Breast epithelium (tissue), 4 donors: ENCODE data around the gene SPAST. TPM values are rescaled to one million over a fixed set of nuclear protein-coding genes. Genes with fewer than 3 reads are reported as not detected.
"Not testable (repeated sequence)": the region's sequence is repeated elsewhere in the genome, so short reads cannot be mapped to it uniquely, and the experiment has no call there.

Experiments
- DNase-seq, 2 donors: peaks; one replicate each; pipeline ENCODE4 v3.0.0-alpha.2; 2019; ENCODE audit warnings: low spot score in 2 of 2
- H3K27ac ChIP-seq, 2 donors: fragments of 200-600 bp; sonication (generic) in 1 of 2; one replicate each; pipeline ENCODE4 v1.5.1; 2016 to 2019; ENCODE audit warnings: mild to moderate bottlenecking in 1 of 2
- H3K27me3 ChIP-seq, 2 donors: fragments of 200-600 bp; sonication (generic) in 1 of 2; one replicate each; pipeline versions ENCODE4 v1.5.1 to v1.6.0; 2017 to 2019; ENCODE audit warnings: control low read depth in 1 of 2, mild to moderate bottlenecking in 1 of 2
- H3K36me3 ChIP-seq: fragments of 200-600 bp; one replicate; pipeline ENCODE4 v1.5.1; 2019
- H3K4me1 ChIP-seq, 2 donors: fragments of 200-600 bp; sonication (generic); one replicate each; pipeline ENCODE4 v1.5.1; 2016 to 2019; ENCODE audit warnings: control low read depth in 1 of 2
- H3K4me3 ChIP-seq, 3 donors: fragments of 200-600 bp; sonication (generic); 1 replicate in 2 of 3; 2 replicates in 1 of 3; pipeline ENCODE4 v1.5.1; 2016 to 2019; ENCODE audit warnings: mild to moderate bottlenecking in 3 of 3, moderate library complexity in 2 of 3
- H3K9me3 ChIP-seq, 2 donors: fragments of 200-600 bp; sonication (generic) in 1 of 2; one replicate each; pipeline ENCODE4 v1.5.1; 2016 to 2019; ENCODE audit warnings: control low read depth in 1 of 2
- POLR2A ChIP-seq: fragments of 450-650 bp; IDR thresholded peaks from one replicate; pipeline ENCODE4 v1.6.1; 2016; ENCODE audit warnings: antibody characterized with exemption, mild to moderate bottlenecking, moderate library complexity
- POLR2AphosphoS5 ChIP-seq, 3 donors: sonication (generic); formaldehyde crosslinking; IDR thresholded peaks; one replicate each; pipeline ENCODE4 v1.6.1; 2017; ENCODE audit warnings: antibody characterized with exemption in 3 of 3
- intact Hi-C: fragments of 100-400 bp; cut with DNase I; formaldehyde crosslinking; loops from one replicate; pipeline ENCODE4 v1.15.1; 2023; ENCODE audit warnings: low total_unique reads
- total RNA-seq, 3 donors: library from RNA; depleted of rRNA; stranded (reverse); fragments of >200 nt; gene quantifications; one replicate each; pipeline ENCODE4 v1.1.0, GENCODE V29; 2016
- TF ChIP-seq, protein P1 (sequence below), 3 donors: fragments of 450-650 bp; IDR thresholded peaks; one replicate each; pipeline ENCODE4 v1.5.1; 2016 to 2017; ENCODE audit warnings: antibody characterized with exemption in 3 of 3, mild to moderate bottlenecking in 3 of 3, moderate library complexity in 3 of 3

The SPAST gene
- total RNA-seq, 3 donors from 2014 or later, result 16.3 to 30.9 (median 21.3) TPM

GRCh38 chr2:32051836-32052439, 11.4 kb upstream of the SPAST start:
- TF ChIP-seq POLR2A (no peak), POLR2AphosphoS5 (IDR thresholded peaks at IDR 0.05) (no peak)
- TF ChIP-seq, protein P1, sequence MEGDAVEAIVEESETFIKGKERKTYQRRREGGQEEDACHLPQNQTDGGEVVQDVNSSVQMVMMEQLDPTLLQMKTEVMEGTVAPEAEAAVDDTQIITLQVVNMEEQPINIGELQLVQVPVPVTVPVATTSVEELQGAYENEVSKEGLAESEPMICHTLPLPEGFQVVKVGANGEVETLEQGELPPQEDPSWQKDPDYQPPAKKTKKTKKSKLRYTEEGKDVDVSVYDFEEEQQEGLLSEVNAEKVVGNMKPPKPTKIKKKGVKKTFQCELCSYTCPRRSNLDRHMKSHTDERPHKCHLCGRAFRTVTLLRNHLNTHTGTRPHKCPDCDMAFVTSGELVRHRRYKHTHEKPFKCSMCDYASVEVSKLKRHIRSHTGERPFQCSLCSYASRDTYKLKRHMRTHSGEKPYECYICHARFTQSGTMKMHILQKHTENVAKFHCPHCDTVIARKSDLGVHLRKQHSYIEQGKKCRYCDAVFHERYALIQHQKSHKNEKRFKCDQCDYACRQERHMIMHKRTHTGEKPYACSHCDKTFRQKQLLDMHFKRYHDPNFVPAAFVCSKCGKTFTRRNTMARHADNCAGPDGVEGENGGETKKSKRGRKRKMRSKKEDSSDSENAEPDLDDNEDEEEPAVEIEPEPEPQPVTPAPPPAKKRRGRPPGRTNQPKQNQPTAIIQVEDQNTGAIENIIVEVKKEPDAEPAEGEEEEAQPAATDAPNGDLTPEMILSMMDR (IDR thresholded peaks at IDR 0.05), result no peak
- no peak for DNase-seq
- Histone ChIP-seq H3K27me3 (no peaks in the 10 kb centered on the region), H3K4me3 (no peak overlapping the region), H3K4me1 (no peaks in the 10 kb centered on the region), H3K9me3 (no peaks in the 10 kb centered on the region), H3K27ac (no peak overlapping the region), H3K36me3 (no peaks in the 10 kb centered on the region)
- intact Hi-C loops, result no loop called here

DNA sequence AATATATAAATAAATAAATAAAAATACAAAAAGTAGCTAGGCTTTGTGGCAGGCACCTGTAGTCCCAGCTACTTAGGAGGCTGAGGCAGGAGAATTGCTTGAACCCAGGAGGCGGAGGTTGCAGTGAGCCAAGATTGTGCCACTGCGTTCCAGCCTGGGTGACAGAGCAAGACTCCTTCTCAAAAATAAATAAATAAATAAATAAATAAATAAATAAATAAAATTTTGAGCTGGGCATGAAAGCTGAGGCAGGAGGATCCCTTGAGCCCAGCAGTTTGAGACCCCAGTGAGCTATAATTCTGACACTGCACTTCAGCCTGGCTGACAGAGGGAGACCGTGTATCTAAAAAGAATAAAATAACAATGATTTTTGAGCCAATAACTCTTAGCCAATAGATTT, 8.8 kb upstream of the SPAST start:
- DNase-seq, H3K27ac ChIP-seq, H3K4me3 ChIP-seq, H3K4me1 ChIP-seq, H3K27me3 ChIP-seq, intact Hi-C loops, H3K36me3 ChIP-seq, H3K9me3 ChIP-seq: not testable (repeated sequence)

DNA sequence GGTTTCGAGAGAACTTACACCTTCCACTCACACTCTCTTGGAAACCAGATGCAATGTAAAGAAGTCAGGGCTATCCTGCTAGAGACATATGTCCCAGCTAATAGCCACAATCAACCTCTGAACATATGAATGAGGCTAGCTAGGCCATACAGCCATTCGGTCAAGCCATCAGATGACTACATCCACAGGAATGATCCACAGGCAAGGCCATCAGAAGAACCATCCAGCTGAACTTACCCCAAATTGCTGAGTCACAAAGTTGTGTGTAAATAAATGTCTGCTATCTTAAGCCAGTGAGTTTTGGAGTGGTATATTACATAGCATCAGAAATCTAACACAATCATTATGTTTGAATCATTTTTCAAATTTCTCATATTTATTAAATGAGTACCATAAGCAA, 5.2 kb upstream of the SPAST start:
- TF ChIP-seq, protein P1 (IDR thresholded peaks at IDR 0.05), result no peak
- TF ChIP-seq POLR2A, result no peak
- TF ChIP-seq POLR2AphosphoS5 (IDR thresholded peaks at IDR 0.05), result no peak
- intact Hi-C loops, result no loop called here
- no peak overlapping the region for H3K4me3 ChIP-seq
- no peaks in the 10 kb centered on the region for H3K4me1 ChIP-seq
- no peaks in the 10 kb centered on the region for H3K9me3 ChIP-seq
- DNase-seq, result no peak
- H3K36me3 ChIP-seq, result no peaks in the 10 kb centered on the region
- H3K27me3 ChIP-seq, result no peaks in the 10 kb centered on the region
- H3K27ac ChIP-seq, result no peak overlapping the region

GRCh38 chr2:32060266-32060665, 3.1 kb upstream of the SPAST start:
- Histone ChIP-seq H3K4me3 (no peak overlapping the region), H3K9me3 (no peaks in the 10 kb centered on the region), H3K27me3 (no peaks in the 10 kb centered on the region), H3K27ac (no peak overlapping the region), H3K36me3 (no peaks in the 10 kb centered on the region), H3K4me1 (no peaks in the 10 kb centered on the region)
- intact Hi-C loops, result no loop called here
- TF ChIP-seq, protein P1 (IDR thresholded peaks at IDR 0.05), result no peak
- TF ChIP-seq POLR2A, result no peak
- TF ChIP-seq POLR2AphosphoS5 (IDR thresholded peaks at IDR 0.05), result no peak
- DNase-seq, result no peak

GRCh38 chr2:32061430-32061829, 1.9 kb upstream of the SPAST start:
- TF ChIP-seq, protein P1 (IDR thresholded peaks at IDR 0.05), result no peak
- TF ChIP-seq POLR2AphosphoS5 (IDR thresholded peaks at IDR 0.05), result no peak
- TF ChIP-seq POLR2A, result no peak
- Histone ChIP-seq H3K4me3 (no peak overlapping the region), H3K4me1 (no peaks in the 10 kb centered on the region), H3K9me3 (no peaks in the 10 kb centered on the region), H3K36me3 (no peaks in the 10 kb centered on the region), H3K27me3 (no peaks in the 10 kb centered on the region), H3K27ac (peak overlapping the region; percentile 85)
- DNase-seq, result no peak
- intact Hi-C loops, result no loop called here
